Ectodermal cell (in vitro differentiated cells): ENCODE results near the gene GPR17.

Experiments used
- H3K27ac ChIP-seq: 2 replicates; pipeline ENCODE4 v1.7.0; 2013; ENCODE audit warnings: mild to moderate bottlenecking, low read depth, low read length; ENCODE audit not compliant: insufficient read depth, poor library complexity, severe bottlenecking
- H3K27me3 ChIP-seq: 2 replicates; pipeline ENCODE4 v1.7.0; 2013; ENCODE audit warnings: mild to moderate bottlenecking, low read length; ENCODE audit not compliant: insufficient read depth, control insufficient read depth, poor library complexity, severe bottlenecking
- H3K36me3 ChIP-seq: one replicate; pipeline ENCODE4 v1.7.0; 2013; ENCODE audit warnings: low read length; ENCODE audit not compliant: control insufficient read depth, insufficient read depth
- H3K4me1 ChIP-seq: one replicate; pipeline ENCODE4 v1.7.0; 2013; ENCODE audit warnings: low read length; ENCODE audit not compliant: control insufficient read depth, insufficient read depth
- H3K4me3 ChIP-seq: 2 replicates; pipeline ENCODE4 v1.7.0; 2013; ENCODE audit warnings: low read depth, low read length, control low read depth; ENCODE audit not compliant: insufficient read depth
- H3K9me3 ChIP-seq: 2 replicates; pipeline ENCODE4 v1.7.0; 2013; ENCODE audit warnings: mild to moderate bottlenecking, low read length, moderate library complexity; ENCODE audit not compliant: control insufficient read depth
- WGBS, 2 experiments: methylation state at CpG; one replicate each; pipeline ENCODE4 v1.1.7; 2013; ENCODE audit warnings: missing lambda C conversion rate in 2 of 2; 5-methylcytosine and 5-hydroxymethylcytosine counted together

The GPR17 gene

GRCh38 chr2:127650785-127651380 lies 4.9 kb downstream of the GPR17 start:
- Histone ChIP-seq H3K9me3 (no peaks in the 10 kb centered on the region), H3K4me1 (peaks cover 19% of the 10 kb centered on the region), H3K27ac (no peak overlapping the region), H3K27me3 (no peaks in the 10 kb centered on the region), H3K36me3 (no peaks in the 10 kb centered on the region), H3K4me3 (no peak overlapping the region)
- WGBS, 2 experiments: 94% methylated on average over 28 of the region's 28 CpGs

DNA sequence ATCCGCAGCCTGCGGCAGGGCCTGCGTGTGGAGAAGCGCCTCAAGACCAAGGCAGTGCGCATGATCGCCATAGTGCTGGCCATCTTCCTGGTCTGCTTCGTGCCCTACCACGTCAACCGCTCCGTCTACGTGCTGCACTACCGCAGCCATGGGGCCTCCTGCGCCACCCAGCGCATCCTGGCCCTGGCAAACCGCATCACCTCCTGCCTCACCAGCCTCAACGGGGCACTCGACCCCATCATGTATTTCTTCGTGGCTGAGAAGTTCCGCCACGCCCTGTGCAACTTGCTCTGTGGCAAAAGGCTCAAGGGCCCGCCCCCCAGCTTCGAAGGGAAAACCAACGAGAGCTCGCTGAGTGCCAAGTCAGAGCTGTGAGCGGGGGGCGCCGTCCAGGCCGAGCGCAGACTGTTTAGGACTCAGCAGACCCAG lies 5.4 kb downstream of the GPR17 start:
- no peaks in the 10 kb centered on the region for H3K36me3 ChIP-seq
- H3K4me1 ChIP-seq: peaks cover 20% of the 10 kb centered on the region
- 91 to 93% methylated on average over 29 of the region's 29 CpGs for WGBS, 2 experiments
- no peaks in the 10 kb centered on the region for H3K9me3 ChIP-seq
- no peaks in the 10 kb centered on the region for H3K27me3 ChIP-seq
- H3K27ac ChIP-seq: no peak overlapping the region
- H3K4me3 ChIP-seq: no peak overlapping the region

GRCh38 chr2:127651971-127652550 lies 6.1 kb downstream of the GPR17 start:
- Histone ChIP-seq H3K4me1 (peaks cover 20% of the 10 kb centered on the region), H3K27me3 (no peaks in the 10 kb centered on the region), H3K9me3 (no peaks in the 10 kb centered on the region), H3K27ac (no peak overlapping the region), H3K36me3 (no peaks in the 10 kb centered on the region), H3K4me3 (no peak overlapping the region)
- WGBS, 2 experiments: 87 to 88% methylated on average over 14 of the region's 14 CpGs

DNA sequence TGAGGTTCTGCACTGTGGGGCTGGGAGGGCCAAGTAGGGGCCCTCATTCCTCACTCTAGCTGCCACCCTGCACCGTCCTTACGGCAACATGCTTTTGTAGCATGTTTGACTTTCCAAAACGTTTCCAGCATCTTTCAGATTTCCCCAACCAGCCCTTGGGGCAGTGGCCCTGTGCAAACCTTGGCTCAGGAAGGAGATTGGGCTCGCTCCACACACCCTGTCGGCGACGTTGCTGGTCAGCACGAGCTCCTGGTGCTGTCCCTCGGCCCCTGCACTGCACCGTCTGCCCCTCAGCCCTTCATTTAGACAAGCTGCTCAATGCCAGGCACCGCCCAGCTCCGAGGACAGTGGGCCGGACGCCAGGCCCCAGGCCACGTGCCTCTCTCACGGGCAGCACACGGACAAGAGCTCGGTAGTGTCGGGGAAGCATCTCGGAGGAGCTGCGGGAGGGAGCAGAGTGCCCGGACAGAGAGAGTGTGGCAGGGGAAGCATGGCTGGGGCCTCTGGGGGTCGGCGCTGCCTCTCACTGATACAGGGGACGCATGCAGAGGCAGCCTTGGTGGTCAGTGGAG lies 6.9 kb downstream of the GPR17 start:
- H3K27ac ChIP-seq: no peak overlapping the region
- WGBS, 2 experiments: 83 to 84% methylated on average over 25 of the region's 25 CpGs
- peaks cover 15% of the 10 kb centered on the region for H3K4me1 ChIP-seq
- H3K27me3 ChIP-seq: no peaks in the 10 kb centered on the region
- no peak overlapping the region for H3K4me3 ChIP-seq
- H3K9me3 ChIP-seq: no peaks in the 10 kb centered on the region
- H3K36me3 ChIP-seq: no peaks in the 10 kb centered on the region

DNA sequence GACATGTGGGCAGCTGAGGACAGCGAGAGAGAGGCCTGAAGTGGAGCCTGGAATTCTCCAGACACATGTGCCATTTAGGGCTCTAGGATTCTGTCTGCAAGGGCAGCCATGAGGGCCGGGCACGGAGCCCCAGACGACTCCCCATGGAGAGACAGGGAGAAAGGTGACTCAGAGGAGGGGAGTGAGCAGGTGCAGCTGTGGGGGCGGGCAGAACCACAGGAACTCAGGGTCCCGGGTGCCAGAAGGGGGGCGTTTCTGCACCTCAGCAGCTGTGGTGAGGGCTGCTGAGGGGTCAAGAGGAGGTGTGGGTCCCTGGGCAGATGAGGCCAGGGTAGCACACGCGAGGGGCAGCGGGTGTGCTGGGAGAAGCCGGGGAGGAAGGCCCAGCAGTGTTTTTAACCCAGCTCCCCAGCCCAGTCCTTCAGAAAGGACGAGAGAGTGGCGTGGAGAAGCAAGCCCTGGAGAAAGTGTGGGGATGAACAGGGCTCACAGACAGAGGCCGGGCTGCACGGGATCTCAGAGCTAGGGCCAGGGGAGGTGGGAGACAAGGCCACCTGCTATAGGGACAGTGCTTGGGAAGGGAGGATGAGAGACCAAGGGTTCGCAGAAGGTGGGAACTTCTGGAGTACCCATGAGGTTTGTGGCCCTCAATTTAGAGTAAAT lies 7.6 kb downstream of the GPR17 start:
- Histone ChIP-seq H3K27me3 (no peaks in the 10 kb centered on the region), H3K9me3 (no peaks in the 10 kb centered on the region), H3K4me1 (peaks cover 15% of the 10 kb centered on the region), H3K36me3 (no peaks in the 10 kb centered on the region), H3K4me3 (no peak overlapping the region), H3K27ac (no peak overlapping the region)
- WGBS, 2 experiments: 85 to 88% methylated on average over 16 of the region's 16 CpGs

DNA sequence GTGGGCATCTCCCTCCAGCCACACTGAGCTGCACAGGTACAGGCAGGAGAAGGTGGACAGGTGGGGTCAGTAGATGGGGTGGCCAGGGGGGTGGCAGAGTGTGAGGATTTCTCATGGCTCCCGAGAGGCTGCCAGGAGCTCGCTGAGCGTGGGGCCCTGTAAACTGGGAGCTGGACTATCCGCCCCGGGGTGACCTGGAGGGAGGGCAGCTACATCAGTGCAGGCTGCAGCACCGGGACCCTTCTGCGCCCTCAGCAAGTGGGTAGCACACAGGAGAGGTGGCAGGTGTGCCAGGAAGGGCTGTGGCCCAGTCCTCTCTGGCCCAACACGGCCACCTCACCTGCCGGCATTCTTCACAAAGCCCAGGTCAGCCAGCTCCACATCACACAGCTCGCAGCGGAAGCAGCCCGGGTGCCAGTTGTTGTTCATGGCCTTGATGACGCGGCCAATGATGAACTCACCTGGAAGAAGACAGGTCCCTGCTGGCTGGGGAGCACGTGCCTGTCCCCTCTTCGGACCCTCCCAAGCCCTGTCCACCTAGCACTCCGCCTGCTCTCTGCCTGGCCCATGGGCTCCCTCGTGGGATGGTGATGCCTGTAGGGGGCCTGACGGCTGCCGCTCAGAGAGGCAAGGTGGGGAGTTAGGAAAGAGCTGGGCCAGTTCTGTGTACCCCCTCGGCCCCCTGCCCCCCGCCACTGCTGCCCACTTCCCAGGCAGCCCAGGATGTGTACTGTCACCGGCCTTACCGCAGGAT lies 8.3 kb downstream of the GPR17 start:
- H3K4me1 ChIP-seq: peaks cover 15% of the 10 kb centered on the region
- no peaks in the 10 kb centered on the region for H3K9me3 ChIP-seq
- no peaks in the 10 kb centered on the region for H3K36me3 ChIP-seq
- no peak overlapping the region for H3K27ac ChIP-seq
- no peak overlapping the region for H3K4me3 ChIP-seq
- WGBS, 2 experiments: 93 to 94% methylated on average over 24 of the region's 24 CpGs
- H3K27me3 ChIP-seq: no peaks in the 10 kb centered on the region

GRCh38 chr2:127654838-127655175 lies 8.9 kb downstream of the GPR17 start:
- Histone ChIP-seq H3K9me3 (no peaks in the 10 kb centered on the region), H3K27ac (no peak overlapping the region), H3K4me3 (no peak overlapping the region), H3K36me3 (no peaks in the 10 kb centered on the region), H3K27me3 (no peaks in the 10 kb centered on the region), H3K4me1 (peaks cover 15% of the 10 kb centered on the region)
- WGBS, 2 experiments: 92 to 95% methylated on average over 8 of the region's 8 CpGs

DNA sequence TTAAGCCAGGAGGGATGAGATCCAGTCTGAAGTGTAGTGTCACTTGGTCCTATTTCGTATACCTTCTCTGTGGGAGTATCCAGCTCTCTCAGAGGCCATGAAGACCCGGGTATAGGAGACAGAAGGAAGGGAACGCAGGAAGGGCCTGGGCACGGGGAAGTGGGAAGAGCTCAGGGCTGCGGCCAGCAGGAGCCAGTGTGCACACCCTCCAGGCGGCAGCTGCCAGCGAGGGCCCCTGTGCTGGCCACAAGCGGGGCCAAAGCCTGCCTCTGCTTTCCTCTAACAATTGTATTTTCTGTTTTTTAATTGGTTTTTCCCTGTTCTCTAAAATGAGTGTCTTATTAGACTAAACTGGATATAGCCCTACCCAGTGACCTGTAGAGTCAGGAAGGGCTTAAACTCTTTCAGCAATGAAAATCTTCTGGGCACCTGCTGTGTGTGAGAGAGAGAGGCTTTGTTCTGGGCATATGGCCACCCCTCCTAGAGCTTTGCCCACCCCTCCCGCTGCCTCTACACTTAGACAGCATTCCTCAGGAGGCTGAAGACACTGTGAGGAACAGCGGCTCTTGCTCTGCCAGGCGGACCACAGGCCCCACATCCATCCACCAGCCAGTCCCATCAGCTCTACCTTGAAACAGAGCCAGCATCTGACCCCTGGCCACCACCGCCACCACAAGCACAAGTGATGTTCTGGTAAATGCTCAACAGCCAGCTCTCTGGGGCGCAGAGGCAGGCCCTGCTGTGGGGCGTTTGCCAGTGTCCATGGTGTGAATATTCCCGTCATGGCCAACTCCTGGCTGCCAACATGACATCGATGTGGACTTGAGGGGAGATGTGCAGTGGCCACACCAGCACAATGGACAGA lies 9.5 kb downstream of the GPR17 start:
- Histone ChIP-seq H3K4me3 (no peak overlapping the region), H3K9me3 (no peaks in the 10 kb centered on the region), H3K4me1 (peaks cover 15% of the 10 kb centered on the region), H3K27ac (no peak overlapping the region), H3K27me3 (no peaks in the 10 kb centered on the region), H3K36me3 (no peaks in the 10 kb centered on the region)
- WGBS, 2 experiments: 72 to 78% methylated on average over 16 of the region's 16 CpGs

DNA sequence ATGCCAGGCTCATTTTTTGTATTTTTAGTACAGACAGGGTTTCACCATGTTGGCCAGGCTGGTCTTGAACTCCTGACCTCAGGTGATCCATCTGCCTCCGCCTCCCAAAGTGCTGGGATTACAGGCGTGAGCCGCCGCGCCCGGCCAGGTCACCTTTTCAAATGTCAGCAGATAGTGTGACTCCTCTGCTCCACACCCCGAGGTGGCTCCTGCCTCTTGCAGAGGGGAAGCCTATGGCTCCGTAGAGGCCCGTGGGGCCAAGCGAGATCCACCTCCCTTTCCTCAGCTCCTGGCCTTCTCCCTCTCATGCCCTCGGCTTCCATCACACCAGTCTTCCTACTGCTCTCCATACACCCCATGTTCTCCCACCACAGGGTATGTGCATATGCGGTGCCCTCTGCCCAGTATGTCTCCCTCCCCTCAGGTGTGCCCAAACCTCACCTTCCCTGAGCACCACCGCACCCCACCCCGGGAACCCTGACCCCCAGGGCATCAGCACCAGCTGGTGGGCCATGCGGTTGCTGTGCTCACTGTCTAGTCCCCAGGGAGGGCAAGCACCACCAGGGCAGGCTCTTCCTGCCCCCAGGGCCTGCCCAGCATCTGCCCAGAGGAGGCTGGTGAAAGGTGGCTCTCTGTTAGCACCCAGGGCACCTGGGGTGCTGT lies 10.7 kb downstream of the GPR17 start:
- Histone ChIP-seq H3K27me3 (no peaks in the 10 kb centered on the region), H3K4me3 (no peak overlapping the region), H3K4me1 (peaks cover 21% of the 10 kb centered on the region), H3K27ac (no peak overlapping the region), H3K9me3 (no peaks in the 10 kb centered on the region), H3K36me3 (no peaks in the 10 kb centered on the region)
- WGBS, 2 experiments: 95% methylated on average over 15 of the region's 15 CpGs
